Measurements from ENCODE around the gene LEO1.

LEO1 gene

GRCh38 chr15:51970132-51970817 is 1.3 kb downstream of the LEO1 start:
- H3K27ac ChIP-seq = 0 out of 2 replicates have a peak overlapping the region, but pooled peaks have one; percentile 90
- peaks cover 15% of the 10 kb centered on the region for H3K4me1 ChIP-seq
- H3K4me3 ChIP-seq = peak overlapping the region; percentile 83
- TF ChIP-seq Cebpa-rat (IDR thresholded peaks at IDR 0.05) = no peak
- peak overlapping the region; percentile 86 for H3K4me2 ChIP-seq
- H3K27me3 ChIP-seq = no peaks in the 10 kb centered on the region
- H3K9ac ChIP-seq = peak overlapping the region; percentile 93
- H4K20me1 ChIP-seq = peaks cover 8% of the 10 kb centered on the region; the same call in 1 of the 2 replicates
- H3K9me3 ChIP-seq = peaks cover 31% of the 10 kb centered on the region
- H3K36me3 ChIP-seq = peaks cover 42% of the 10 kb centered on the region

GRCh38 chr15:51969728-51970127 is 1.9 kb downstream of the LEO1 start:
- no peak overlapping the region for H3K27ac ChIP-seq
- TF ChIP-seq Cebpa-rat (IDR thresholded peaks at IDR 0.05) = no peak
- H3K9ac ChIP-seq = no peak overlapping the region
- H3K27me3 ChIP-seq = no peaks in the 10 kb centered on the region
- peaks cover 12% of the 10 kb centered on the region; the same call in 1 of the 2 replicates for H4K20me1 ChIP-seq
- H3K4me3 ChIP-seq = peak overlapping the region; percentile 83; the same call in 1 of the 2 replicates
- H3K4me1 ChIP-seq = peaks cover 15% of the 10 kb centered on the region
- peaks cover 31% of the 10 kb centered on the region for H3K9me3 ChIP-seq
- peak overlapping the region; percentile 86 for H3K4me2 ChIP-seq
- H3K36me3 ChIP-seq = peaks cover 47% of the 10 kb centered on the region

DNA sequence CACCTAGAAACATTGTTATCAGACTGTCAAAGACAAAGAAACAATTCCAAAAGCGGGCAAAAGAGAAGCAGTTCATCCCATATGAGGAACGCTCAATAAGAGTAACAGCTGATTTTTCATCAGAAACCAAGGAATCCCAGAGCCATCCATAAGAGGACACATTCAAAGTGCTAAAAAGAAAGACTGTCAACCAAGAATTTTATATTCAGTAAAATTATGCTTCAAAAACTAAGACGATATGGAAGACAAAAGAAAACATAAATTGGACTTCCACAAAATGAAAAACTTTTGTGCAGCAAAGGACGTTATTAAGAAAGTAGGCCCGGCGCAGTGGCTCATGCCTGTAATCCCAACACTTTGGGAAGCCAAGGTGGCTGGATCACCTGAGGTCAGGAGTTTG is 4.0 kb downstream of the LEO1 start:
- Histone ChIP-seq H4K20me1 (peaks cover 21% of the 10 kb centered on the region), H3K4me2 (no peak overlapping the region), H3K4me3 (no peak overlapping the region), H3K27ac (no peak overlapping the region), H3K9me3 (peaks cover 31% of the 10 kb centered on the region), H3K9ac (no peak overlapping the region), H3K4me1 (peaks cover 15% of the 10 kb centered on the region), H3K36me3 (peaks cover 66% of the 10 kb centered on the region), H3K27me3 (no peaks in the 10 kb centered on the region)
- TF ChIP-seq Cebpa-rat (IDR thresholded peaks at IDR 0.05) = no peak

- Histone ChIP-seq H3K4me3 (no peak overlapping the region), H3K27ac (no peak overlapping the region), H3K9ac (no peak overlapping the region), H3K36me3 (peaks cover 80% of the 10 kb centered on the region), H3K4me2 (no peak overlapping the region), H4K20me1 (peaks cover 24% of the 10 kb centered on the region), H3K4me1 (peaks cover 15% of the 10 kb centered on the region), H3K27me3 (no peaks in the 10 kb centered on the region), H3K9me3 (peaks cover 31% of the 10 kb centered on the region)
- no peak for TF ChIP-seq Cebpa-rat (IDR thresholded peaks at IDR 0.05)
Observed at GRCh38 chr15:51966192-51966591, 5.4 kb downstream of the LEO1 start.

DNA sequence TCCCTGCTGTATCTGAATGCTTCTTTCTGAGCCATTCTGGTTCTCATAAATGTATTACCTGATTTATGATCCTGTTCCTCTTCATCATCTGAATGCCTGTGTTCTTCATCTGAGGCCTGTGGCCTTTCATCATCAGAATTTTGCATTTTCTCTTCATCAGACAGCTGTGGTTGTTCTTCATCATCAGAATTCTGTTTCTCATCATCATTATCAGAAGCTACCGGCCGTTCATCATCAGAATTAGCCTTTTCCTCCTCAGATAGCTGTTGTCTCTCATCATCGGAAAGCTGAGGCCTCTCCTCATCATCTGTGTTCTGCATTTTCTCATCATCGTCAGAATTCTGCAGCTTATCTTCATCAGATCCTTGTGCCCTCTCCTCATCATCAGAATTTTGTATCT is 5.9 kb downstream of the LEO1 start:
- no peak overlapping the region for H3K4me3 ChIP-seq
- no peak overlapping the region for H3K27ac ChIP-seq
- peaks cover 85% of the 10 kb centered on the region for H3K36me3 ChIP-seq
- H3K9me3 ChIP-seq = peaks cover 31% of the 10 kb centered on the region
- no peak overlapping the region for H3K4me2 ChIP-seq
- H3K4me1 ChIP-seq = peaks cover 13% of the 10 kb centered on the region
- H3K27me3 ChIP-seq = no peaks in the 10 kb centered on the region
- H4K20me1 ChIP-seq = peaks cover 24% of the 10 kb centered on the region
- no peak overlapping the region for H3K9ac ChIP-seq
- TF ChIP-seq Cebpa-rat (IDR thresholded peaks at IDR 0.05) = no peak

GRCh38 chr15:51955504-51955903 is 16.1 kb downstream of the LEO1 start:
- no peak overlapping the region for H3K4me2 ChIP-seq
- H4K20me1 ChIP-seq = no peaks in the 10 kb centered on the region; the same call in 1 of the 2 replicates
- no peaks in the 10 kb centered on the region for H3K4me1 ChIP-seq
- H3K9me3 ChIP-seq = no peaks in the 10 kb centered on the region
- no peak overlapping the region for H3K9ac ChIP-seq
- no peaks in the 10 kb centered on the region for H3K27me3 ChIP-seq
- peaks cover 98% of the 10 kb centered on the region for H3K36me3 ChIP-seq
- no peak overlapping the region for H3K27ac ChIP-seq
- TF ChIP-seq Cebpa-rat (IDR thresholded peaks at IDR 0.05) = no peak
- H3K4me3 ChIP-seq = no peak overlapping the region

DNA sequence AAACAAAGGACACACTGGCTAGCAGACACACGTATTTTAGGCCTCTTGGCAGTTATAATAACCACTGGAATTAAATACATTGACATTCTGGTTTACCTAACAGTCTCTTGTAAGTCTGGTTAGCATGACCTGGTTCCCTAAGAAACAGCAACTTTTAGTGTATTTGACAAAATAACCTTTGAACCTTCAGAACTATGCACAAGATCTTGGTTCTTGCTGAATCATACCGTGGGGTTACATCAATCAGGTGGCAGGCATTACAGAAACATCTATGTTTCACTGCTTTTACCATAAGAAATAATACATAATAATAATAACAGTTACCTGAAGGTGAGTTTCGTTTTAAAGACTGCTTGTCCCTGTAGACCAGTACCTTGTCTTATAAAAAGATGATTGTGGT is 18.8 kb downstream of the LEO1 start:
- Histone ChIP-seq H3K9ac (no peak overlapping the region), H3K9me3 (no peaks in the 10 kb centered on the region), H3K4me1 (no peaks in the 10 kb centered on the region), H3K36me3 (peaks cover 100% of the 10 kb centered on the region), H4K20me1 (no peaks in the 10 kb centered on the region; the same call in 1 of the 2 replicates), H3K4me2 (no peak overlapping the region), H3K4me3 (no peak overlapping the region), H3K27me3 (no peaks in the 10 kb centered on the region), H3K27ac (no peak overlapping the region)
- TF ChIP-seq Cebpa-rat (IDR thresholded peaks at IDR 0.05) = no peak

- TF ChIP-seq Cebpa-rat (IDR thresholded peaks at IDR 0.05) = no peak
- Histone ChIP-seq H3K4me2 (no peak overlapping the region), H3K27me3 (no peaks in the 10 kb centered on the region)
Observed at GRCh38 chr15:51947124-51947523, 24.5 kb downstream of the LEO1 start.

GRCh38 chr15:51939216-51939615 is 32.4 kb downstream of the LEO1 start:
- Histone ChIP-seq H3K4me1 (no peaks in the 10 kb centered on the region), H3K4me2 (no peak overlapping the region), H3K36me3 (peaks cover 93% of the 10 kb centered on the region), H3K4me3 (no peak overlapping the region), H4K20me1 (0 out of 2 replicates have a peak, but pooled peaks cover 5% of the 10 kb centered on the region), H3K9ac (no peak overlapping the region), H3K27ac (no peak overlapping the region), H3K27me3 (no peaks in the 10 kb centered on the region), H3K9me3 (no peaks in the 10 kb centered on the region)
- no peak for TF ChIP-seq Cebpa-rat (IDR thresholded peaks at IDR 0.05)

More at GRCh38 chr15:51947124-51947523, 24.5 kb downstream of the LEO1 start:
- Histone ChIP-seq H3K9ac (no peak overlapping the region), H3K9me3 (no peaks in the 10 kb centered on the region), H4K20me1 (0 out of 2 replicates have a peak, but pooled peaks cover 6% of the 10 kb centered on the region), H3K4me1 (no peaks in the 10 kb centered on the region), H3K27ac (no peak overlapping the region), H3K4me3 (no peak overlapping the region), H3K36me3 (peaks cover 97% of the 10 kb centered on the region)

DNA sequence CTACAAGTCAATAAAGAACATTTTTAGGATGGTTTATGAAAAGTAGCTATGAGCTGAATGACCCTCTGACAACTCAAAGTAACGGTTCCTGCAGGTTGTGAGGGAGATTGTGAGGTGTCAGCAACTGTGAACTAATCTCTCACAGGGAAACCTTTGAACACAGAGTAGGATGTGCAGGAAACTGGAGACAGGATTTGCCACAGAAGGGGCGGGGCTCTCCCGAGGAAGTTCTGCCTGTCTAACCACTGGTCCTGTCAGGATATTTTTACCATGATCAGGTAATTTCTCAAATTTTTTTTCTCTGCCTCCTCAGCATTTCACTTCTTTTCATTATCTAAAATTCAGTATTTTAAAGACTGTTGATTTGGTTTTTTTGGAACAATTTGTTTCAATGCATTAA is 33.3 kb downstream of the LEO1 start:
- TF ChIP-seq Cebpa-rat (IDR thresholded peaks at IDR 0.05) = no peak
- H3K4me3 ChIP-seq = no peak overlapping the region
- no peak overlapping the region for H3K9ac ChIP-seq
- H3K4me1 ChIP-seq = no peaks in the 10 kb centered on the region
- no peaks in the 10 kb centered on the region for H3K9me3 ChIP-seq
- peaks cover 83% of the 10 kb centered on the region for H3K36me3 ChIP-seq
- H4K20me1 ChIP-seq = no peaks in the 10 kb centered on the region
- H3K27me3 ChIP-seq = no peaks in the 10 kb centered on the region
- no peak overlapping the region for H3K4me2 ChIP-seq
- H3K27ac ChIP-seq = no peak overlapping the region

Measured in BLaER1 (cell line).